ENCODE results near the gene ALPG.
A peak's percentile ranks its signal among the peaks of the same experiment; 100 is the strongest.
"Not testable (repeated sequence)": the region's sequence is repeated elsewhere in the genome, so short reads cannot be mapped to it uniquely, and the experiment has no call there.

The ALPG gene

GRCh38 chr2:232406556-232407310, at the start of gene ALPG:
Gene ALPG, plus strand, starts transcription at chr2:232406844. Its CDS starts 51 bp downstream, at chr2:232406895.
- DNase-seq = no peak

GRCh38 chr2:232361646-232362045, 45.0 kb upstream of the ALPG start:
- no peak for DNase-seq

- no peak for DNase-seq
These were observed 44.3 kb upstream of the ALPG start for GRCh38 chr2:232362174-232362900.

GRCh38 chr2:232363064-232363783, 43.4 kb upstream of the ALPG start:
- not testable (repeated sequence) for DNase-seq

GRCh38 chr2:232363784-232364615, 42.6 kb upstream of the ALPG start:
- peak; percentile 37 for DNase-seq

GRCh38 chr2:232364806-232365594, 41.6 kb upstream of the ALPG start:
- not testable (repeated sequence) for DNase-seq

GRCh38 chr2:232365621-232366321, 40.9 kb upstream of the ALPG start:
- no peak for DNase-seq

- not testable (repeated sequence) for DNase-seq
These were observed 40.2 kb upstream of the ALPG start for GRCh38 chr2:232366461-232366860.

GRCh38 chr2:232367016-232367415, 39.6 kb upstream of the ALPG start:
- DNase-seq = no peak

- no peak for DNase-seq
These were observed 38.9 kb upstream of the ALPG start for GRCh38 chr2:232367591-232368233.

GRCh38 chr2:232368311-232368731, 38.3 kb upstream of the ALPG start:
- DNase-seq = no peak

GRCh38 chr2:232369126-232369951, 37.3 kb upstream of the ALPG start:
- DNase-seq = no peak

GRCh38 chr2:232370007-232370406, 36.6 kb upstream of the ALPG start:
- DNase-seq = not testable (repeated sequence)

- DNase-seq = no peak
These were observed 34.1 kb upstream of the ALPG start for GRCh38 chr2:232372231-232373208.

GRCh38 chr2:232374356-232374755, 32.3 kb upstream of the ALPG start:
- no peak for DNase-seq

GRCh38 chr2:232375164-232375563, 31.5 kb upstream of the ALPG start:
- DNase-seq = no peak

GRCh38 chr2:232376260-232376659, 30.4 kb upstream of the ALPG start:
- DNase-seq = no peak

GRCh38 chr2:232376713-232377112, 29.9 kb upstream of the ALPG start:
- DNase-seq = no peak
